H1 (cell line): Measurements from ENCODE around the gene LFNG. TPM values are rescaled to one million over a fixed set of nuclear protein-coding genes. Genes with fewer than 3 reads are reported as not detected.

Experiments
- BACH1 ChIP-seq: IDR thresholded peaks from 2 replicates; pipeline ENCODE4 v1.6.1; 2012; ENCODE audit warnings: low read length, improper control_type of control experiment
- CHD1 ChIP-seq: IDR thresholded peaks from 2 replicates; pipeline ENCODE4 v1.6.1; 2012; ENCODE audit warnings: low read depth, low read length, improper control_type of control experiment
- EZH2 ChIP-seq: fragments of 200-600 bp; sonication (generic); IDR thresholded peaks from 2 replicates; pipeline ENCODE4 v1.7.1; 2012; ENCODE audit warnings: low read depth, mild to moderate bottlenecking, moderate library complexity, low read length, inconsistent platforms; ENCODE audit not compliant: severe bottlenecking
- KDM5A ChIP-seq: fragments of 200-600 bp; IDR thresholded peaks from 2 replicates; pipeline ENCODE4 v1.7.1; 2012; ENCODE audit warnings: mild to moderate bottlenecking, low read length, inconsistent platforms, mixed read lengths
- polyA plus RNA-seq, 7 experiments: library from polyadenylated mRNA; depleted of rRNA in 3 of 7; stranded (reverse) in 5 of 7; unstranded in 2 of 7; fragments of >200 nt in 5 of 7; fragments of 200-250 nt in 2 of 7; gene quantifications; 1 replicate in 5 of 7; 2 replicates in 1 of 7; 4 replicates in 1 of 7; pipeline versions ENCODE4 v1.2.1 to v1.2.3, GENCODE V29; 2011 to 2013; ENCODE audit warnings: missing spikeins in 2 of 7, mixed read lengths in 2 of 7
- total RNA-seq: library from RNA; stranded (reverse); fragmentation: NEBNext Ultra II Directional; extraction: Animal tissue kit (Norgen Biotek cat#: 25700); gene quantifications from 2 replicates; pipeline ENCODE4 v1.2.1, GENCODE V29; 2021
- TF ChIP-seq, protein P1 (sequence below): IDR thresholded peaks from 2 replicates; pipeline ENCODE4 v1.6.1; 2012; ENCODE audit warnings: inconsistent platforms

LFNG gene
- total and polyA plus RNA-seq, 2 of the 8 experiments (the other 6 are each of a cell fraction or from before 2014, with no cell fraction given) = 31.6 to 35.6 TPM

DNA sequence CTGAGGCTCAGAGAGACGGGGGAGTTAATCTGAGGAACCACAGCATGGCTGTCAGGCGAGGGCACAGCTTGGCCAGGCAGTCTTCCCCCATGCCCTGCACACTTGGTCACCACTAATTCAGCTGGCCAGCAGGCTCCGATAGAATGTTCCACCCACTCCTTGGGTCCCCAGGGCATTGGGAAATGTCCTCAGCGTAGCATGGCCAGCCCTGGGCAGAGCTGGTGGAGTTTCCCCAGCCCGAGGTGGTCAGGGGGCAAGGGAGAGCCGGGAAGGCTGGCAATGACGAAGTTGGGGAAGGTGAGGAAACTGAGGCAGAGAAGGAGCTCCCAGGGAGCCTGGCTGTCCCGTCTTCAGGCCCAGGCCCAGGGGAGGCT is 31.3 kb upstream of the LFNG start (continued):
- TF ChIP-seq EZH2 = no peak
- TF ChIP-seq, protein P1, sequence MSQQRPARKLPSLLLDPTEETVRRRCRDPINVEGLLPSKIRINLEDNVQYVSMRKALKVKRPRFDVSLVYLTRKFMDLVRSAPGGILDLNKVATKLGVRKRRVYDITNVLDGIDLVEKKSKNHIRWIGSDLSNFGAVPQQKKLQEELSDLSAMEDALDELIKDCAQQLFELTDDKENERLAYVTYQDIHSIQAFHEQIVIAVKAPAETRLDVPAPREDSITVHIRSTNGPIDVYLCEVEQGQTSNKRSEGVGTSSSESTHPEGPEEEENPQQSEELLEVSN = no peak
- no peak for TF ChIP-seq CHD1
- no peak for TF ChIP-seq BACH1
- TF ChIP-seq KDM5A = no peak
